Myometrial cell (primary cell): ENCODE data around the gene RAD9A. TPM values are rescaled to one million over a fixed set of nuclear protein-coding genes. Genes with fewer than 3 reads are reported as not detected.

Source experiments
- total RNA-seq: library from RNA; depleted of rRNA; stranded (reverse); fragments of >200 nt; gene quantifications from 2 replicates; pipeline ENCODE4 v1.2.3, GENCODE V29; 2015

The RAD9A gene
- 3.0 and 6.1 TPM in 2 replicates for total RNA-seq

DNA sequence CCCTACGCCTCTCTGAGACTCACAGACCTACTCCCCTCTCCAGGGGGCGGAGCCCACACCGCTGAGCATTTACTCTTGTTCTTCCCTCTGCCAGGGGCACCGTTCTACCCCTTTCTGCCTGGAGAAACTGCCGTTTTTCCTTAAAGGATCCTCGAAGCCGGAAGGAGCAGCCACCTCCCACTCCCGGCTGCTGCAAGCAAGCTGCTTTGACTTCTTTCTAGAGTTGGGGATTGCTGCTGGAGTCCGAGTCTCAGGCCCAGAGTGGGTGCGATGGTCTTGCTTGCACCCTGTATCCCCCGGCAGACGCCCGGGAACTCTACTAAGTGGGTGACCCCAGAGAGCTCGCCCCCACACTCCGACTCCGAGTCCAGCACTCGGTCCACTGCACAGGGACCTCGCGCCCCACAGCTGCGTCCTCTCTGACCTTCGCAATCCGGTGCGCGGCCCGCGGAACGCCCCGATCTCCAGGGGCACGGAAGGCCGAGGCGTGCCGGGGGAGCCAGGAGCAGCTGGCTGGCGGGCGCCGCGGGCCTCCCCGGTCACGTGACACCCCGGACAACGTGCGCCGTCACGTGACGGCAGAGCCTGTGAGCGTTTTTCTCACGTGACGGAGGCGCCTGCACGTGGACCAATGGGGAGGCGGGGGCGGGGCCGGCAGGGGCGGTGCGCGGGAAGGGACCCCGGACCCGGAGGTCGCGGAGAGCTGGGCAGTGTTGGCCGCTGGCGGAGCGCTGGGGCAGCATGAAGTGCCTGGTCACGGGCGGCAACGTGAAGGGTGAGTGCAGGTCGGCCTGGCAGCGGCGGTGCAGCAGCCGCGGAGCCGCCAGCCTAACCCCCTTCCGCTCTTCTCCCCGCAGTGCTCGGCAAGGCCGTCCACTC lies at the start of gene RAD9A:
Gene RAD9A (plus strand): TSS at position 683 of the 879 bp plus-strand sequence. CDS start 59 bp downstream, at position 742.

DNA sequence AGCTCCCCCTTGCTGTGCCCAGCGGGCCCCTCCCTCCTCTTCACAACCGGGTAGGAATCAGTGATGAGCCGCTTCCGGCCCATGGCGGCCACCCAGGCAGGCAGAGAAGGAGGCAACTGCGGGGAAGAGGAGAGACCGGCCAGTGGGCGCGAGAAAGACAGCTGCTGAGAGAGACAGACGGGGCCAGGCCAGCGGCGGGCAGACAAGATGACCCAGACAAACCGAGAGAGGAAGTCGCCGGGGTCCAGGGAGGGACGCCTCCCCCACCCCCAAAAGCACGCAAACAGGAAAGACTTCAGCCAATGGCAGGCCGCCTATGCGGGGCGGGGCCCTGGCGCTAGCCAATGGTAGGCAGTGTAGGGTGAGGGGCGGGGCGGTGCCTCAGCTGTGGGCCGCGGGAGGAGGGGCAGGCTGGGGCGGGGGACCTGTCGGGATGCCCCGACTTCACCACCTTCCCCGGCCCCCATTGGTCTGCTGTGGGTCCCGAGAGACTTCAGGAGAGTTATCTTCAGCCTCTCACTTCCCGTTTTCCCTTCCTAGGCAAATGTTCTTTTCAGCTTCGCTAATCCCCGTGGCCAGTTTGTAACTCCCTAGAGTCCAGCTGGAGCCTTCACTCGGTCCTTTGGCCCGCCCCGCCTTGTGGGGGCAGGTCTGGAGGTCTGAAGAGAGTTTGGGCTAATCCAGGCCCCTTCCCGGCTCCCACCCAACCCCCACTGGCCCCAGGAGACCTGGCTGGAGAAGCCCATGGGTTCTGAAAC lies 38.3 kb upstream of the RAD9A start, which contains the start of gene POLD4:
Gene POLD4 (minus strand): TSS at position 230 of the 758 bp plus-strand sequence. CDS start 147 bp downstream, at position 83.

GRCh38 chr11:67372993-67373647 lies 18.7 kb upstream of the RAD9A start, which contains the start of gene CLCF1:
Gene CLCF1 (minus strand): TSS chr11:67373598. CDS start chr11:67373539, 59 bp downstream.

DNA sequence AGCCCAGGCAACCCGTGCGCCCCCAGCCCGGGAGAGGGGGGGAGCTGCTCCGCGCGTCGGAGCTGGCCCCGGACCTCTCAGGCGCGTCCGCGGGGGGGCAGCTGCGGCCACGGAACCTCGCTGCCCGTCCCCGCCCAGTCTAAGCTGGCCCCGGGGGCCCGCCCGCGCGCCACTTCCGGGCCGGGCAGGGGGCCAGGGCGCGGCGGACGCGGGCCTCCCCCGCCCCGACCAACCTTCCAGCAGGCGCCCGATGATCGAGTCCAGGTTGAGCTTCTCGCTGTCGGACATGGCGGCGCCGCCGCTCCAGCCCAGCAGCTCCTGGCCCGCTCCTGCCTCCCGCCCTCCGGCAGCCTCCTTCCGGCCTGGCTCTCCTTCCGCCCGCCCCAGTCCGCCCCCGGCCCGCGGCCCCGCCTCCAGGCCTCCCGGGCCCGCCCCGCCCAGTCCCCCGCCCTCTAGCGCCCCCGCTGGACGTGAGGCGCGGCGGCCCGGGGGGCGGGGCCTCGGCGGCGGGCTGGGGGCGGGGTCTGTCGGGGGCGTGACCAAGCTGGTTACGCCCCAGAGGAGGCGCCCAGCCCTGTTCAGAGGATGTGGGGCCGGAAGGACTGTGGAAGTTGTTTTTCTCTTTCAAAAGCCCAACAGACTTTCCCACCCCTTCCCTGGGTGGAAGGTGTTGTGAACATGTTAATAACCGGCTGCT lies 9.9 kb downstream of the RAD9A start, which contains the start of gene PPP1CA:
Gene PPP1CA (minus strand): TSS at position 364 of the 697 bp plus-strand sequence. CDS start 76 bp downstream, at position 288.

DNA sequence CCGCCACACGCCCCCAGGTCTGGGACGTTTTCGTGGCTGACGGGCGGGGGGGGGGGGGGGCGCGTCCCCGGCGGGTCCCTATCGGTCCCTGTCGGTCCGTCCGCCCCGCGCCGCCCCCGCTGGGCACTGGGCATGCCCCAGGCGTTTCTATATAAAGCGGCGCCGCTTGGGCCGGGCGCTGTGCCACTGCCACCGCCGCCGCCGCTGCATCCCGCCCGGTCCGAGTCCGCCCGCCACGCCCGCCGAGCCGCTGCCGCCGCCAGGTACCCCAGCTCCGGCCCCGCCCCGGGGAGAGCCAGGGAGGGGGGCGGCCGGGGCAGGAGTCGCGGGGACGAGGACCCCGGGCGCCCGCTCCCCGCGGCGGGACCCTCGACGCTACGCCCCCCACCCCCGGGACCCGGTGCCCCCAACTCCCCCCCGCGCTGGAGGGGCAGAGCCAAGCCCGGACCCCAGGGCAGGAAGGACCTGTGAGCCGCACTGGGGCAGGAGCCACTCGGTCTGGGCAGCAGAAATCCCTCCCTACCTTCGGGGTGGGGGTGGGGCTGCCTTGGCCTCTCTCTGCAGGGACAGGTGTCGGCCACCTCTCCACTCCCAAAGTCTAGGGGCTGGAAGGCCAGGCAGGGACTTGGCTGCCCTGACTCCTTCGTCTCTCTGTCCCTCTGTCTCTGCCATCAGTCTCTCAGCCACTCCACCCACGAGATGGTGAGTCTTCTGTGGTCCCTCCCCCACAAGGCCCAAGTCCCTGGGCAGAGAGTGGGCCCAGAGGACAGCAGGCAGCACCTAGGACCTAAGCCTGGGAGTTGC lies 23.9 kb downstream of the RAD9A start, which contains the start of gene CARNS1:
Gene CARNS1 (plus strand): TSS at position 178 of the 804 bp plus-strand sequence. CDS start 522 bp downstream, at position 700.

DNA sequence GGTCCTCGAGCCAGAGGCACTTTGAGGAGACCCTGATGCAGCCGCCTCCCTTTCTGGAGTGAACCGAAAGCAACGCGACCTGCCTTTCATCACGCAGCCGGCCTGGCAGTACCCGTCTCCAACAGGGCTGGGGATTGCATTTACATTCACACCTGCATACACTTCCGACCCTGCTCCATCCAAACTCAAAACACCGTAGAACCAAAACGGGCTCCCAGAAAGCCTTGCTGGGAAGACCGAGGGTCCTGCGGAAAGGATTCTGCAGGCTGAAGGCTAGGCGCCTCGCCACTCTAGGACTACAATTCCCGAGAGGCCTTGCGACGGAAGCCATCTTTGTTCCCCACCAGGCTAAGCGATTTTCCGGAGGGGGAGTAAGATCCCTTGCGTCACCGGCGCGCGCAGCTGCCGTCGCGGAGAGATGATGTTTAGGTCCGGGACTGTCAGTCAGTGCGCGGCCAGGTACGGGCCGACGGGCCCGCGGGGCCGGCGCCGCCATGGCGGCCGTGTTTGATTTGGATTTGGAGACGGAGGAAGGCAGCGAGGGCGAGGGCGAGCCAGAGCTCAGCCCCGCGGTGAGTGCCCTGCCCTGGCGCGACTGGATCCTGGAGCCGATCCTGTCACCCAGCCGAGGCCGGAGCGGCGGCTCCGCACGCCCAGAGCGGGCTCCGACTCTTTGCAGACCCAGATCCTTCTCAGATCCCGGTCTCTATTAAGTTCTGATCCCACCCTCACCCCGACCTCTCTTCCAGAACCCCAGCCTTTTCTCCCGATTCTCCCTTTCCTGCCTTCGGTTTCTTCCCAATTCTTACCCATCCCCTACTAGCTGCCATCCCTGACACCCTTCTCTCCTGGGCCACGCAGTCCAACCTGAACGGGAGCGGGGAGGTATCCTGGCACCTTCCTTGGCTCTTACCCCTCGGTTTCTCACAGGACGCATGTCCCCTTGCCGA lies 36.5 kb downstream of the RAD9A start, which contains the start of gene RPS6KB2:
Gene RPS6KB2 (plus strand): TSS at position 443 of the 950 bp plus-strand sequence. CDS start 52 bp downstream, at position 495.

DNA sequence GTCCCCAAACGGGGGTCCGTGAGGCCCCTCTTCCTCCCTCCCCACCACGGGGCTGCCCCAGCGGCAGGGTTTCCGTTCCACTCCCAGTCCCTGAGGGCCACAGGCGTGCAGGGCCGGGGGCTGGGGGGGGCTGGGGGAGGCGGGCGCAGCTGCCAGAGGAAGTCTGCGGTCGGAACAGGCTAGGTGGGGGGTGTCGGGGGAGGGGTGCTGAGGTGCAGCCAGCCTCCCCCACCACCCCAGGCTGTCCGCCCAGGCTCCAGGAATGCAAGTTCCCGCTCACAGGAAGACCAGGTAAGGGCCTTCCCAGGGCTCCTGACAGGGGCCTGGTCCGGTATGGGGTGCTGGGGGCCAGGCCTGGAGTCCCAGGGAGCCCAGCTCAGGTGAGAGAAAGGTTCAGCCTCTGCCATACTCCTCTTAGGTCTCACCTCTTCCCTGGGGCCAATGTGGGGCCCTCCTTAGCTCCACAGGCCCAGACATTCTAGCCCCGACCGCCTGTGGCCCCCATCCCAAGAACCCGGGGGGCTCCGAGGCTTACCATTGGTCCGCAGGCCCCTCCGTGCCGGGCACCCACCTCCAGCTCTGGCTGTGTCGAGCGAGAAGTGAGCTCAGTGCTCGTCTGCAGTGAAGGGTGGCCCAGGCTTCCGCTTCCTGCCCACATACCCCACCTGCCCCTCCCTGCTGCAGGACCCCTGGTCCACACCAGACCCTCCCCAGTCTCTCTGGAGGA lies 45.5 kb downstream of the RAD9A start, which contains the start of gene PTPRCAP:
Gene PTPRCAP (minus strand): TSS at position 601 of the 727 bp plus-strand sequence. CDS start 63 bp downstream, at position 538.

Other genes starting within 250 kb of the RAD9A start
- gene GRK2, start 125.5 kb upstream of the RAD9A start, total RNA-seq = 39.5 and 46.4 TPM in 2 replicates
- gene ANKRD13D, start 102.7 kb upstream of the RAD9A start, total RNA-seq = 30.8 and 31.9 TPM in 2 replicates
- 11.5 and 16.7 TPM in 2 replicates for gene SSH3, start 88.5 kb upstream of the RAD9A start, total RNA-seq
- 123 and 166 TPM in 2 replicates for gene POLD4, start 38.4 kb upstream of the RAD9A start, total RNA-seq
- gene CLCF1, start 18.4 kb upstream of the RAD9A start, total RNA-seq = 6.3 and 11.2 TPM in 2 replicates
- gene PPP1CA, start 9.9 kb downstream of the RAD9A start, total RNA-seq = 306 and 335 TPM in 2 replicates
- not detected in 2 replicates for gene TBC1D10C, start 12.1 kb downstream of the RAD9A start, total RNA-seq
- gene CARNS1, start 23.7 kb downstream of the RAD9A start, total RNA-seq = 0.86 TPM in 1 of 2 replicates, not detected in the other
- gene RPS6KB2, start 36.5 kb downstream of the RAD9A start, total RNA-seq = 64.0 and 77.3 TPM in 2 replicates
- 0.89 TPM in 1 of 2 replicates, not detected in the other for gene PTPRCAP, start 45.7 kb downstream of the RAD9A start, total RNA-seq
- gene CORO1B, start 51.5 kb downstream of the RAD9A start, total RNA-seq = 109 and 128 TPM in 2 replicates
- not detected in 2 replicates for gene GPR152, start 60.7 kb downstream of the RAD9A start, total RNA-seq
- gene CABP4, start 63.4 kb downstream of the RAD9A start, total RNA-seq = not detected in 2 replicates
- gene TMEM134, start 77.3 kb downstream of the RAD9A start, total RNA-seq = 27.4 and 56.9 TPM in 2 replicates
- gene AIP, start 91.0 kb downstream of the RAD9A start, total RNA-seq = 63.6 and 75.2 TPM in 2 replicates
- 29.2 and 30.3 TPM in 2 replicates for gene PITPNM1, start 113.4 kb downstream of the RAD9A start, total RNA-seq
- gene CDK2AP2, start 116.2 kb downstream of the RAD9A start, total RNA-seq = 41.2 and 48.4 TPM in 2 replicates
- not detected in 2 replicates for gene CABP2, start 131.5 kb downstream of the RAD9A start, total RNA-seq
- gene GSTP1, start 191.8 kb downstream of the RAD9A start, total RNA-seq = 1,006 and 1,636 TPM in 2 replicates
- gene NDUFV1, start 214.9 kb downstream of the RAD9A start, total RNA-seq = 248 and 322 TPM in 2 replicates
- gene NUDT8, start 238.0 kb downstream of the RAD9A start, total RNA-seq = 13.6 and 14.1 TPM in 2 replicates
- gene TBX10, start 247.8 kb downstream of the RAD9A start, total RNA-seq = not detected in 2 replicates